ENCODE data around the gene INPP5D. TPM values are rescaled to one million over a fixed set of nuclear protein-coding genes. Genes with fewer than 3 reads are reported as not detected.

The INPP5D gene
- total RNA-seq, 1 experiment from 2014 or later: 12.7 TPM

GRCh38 chr2:233234996-233235395 lies 174.9 kb downstream of the INPP5D start:
- Histone ChIP-seq H4K20me1 (ENCODE audit: control insufficient read depth, insufficient read depth, insufficient read length) (no peaks in the 10 kb centered on the region), H4K5ac (ENCODE audit: insufficient read length, low read depth, low read length) (no peak overlapping the region), H3K27ac (ENCODE audit: insufficient read length, low read depth, low read length) (no peak overlapping the region), H2AFZ (ENCODE audit: low read length) (no peak overlapping the region), H3K9me3 (ENCODE audit: control insufficient read depth, low read depth, low read length) (no peaks in the 10 kb centered on the region), H2BK120ac (ENCODE audit: low read depth, low read length, poor library complexity, severe bottlenecking) (no peak overlapping the region), H4K91ac (ENCODE audit: insufficient read length, low read depth, low read length) (no peak overlapping the region), H3K4ac (ENCODE audit: low read depth, low read length) (no peak overlapping the region), H2BK20ac (ENCODE audit: low read depth, low read length, poor library complexity, severe bottlenecking) (no peak overlapping the region), H3K79me1 (ENCODE audit: insufficient read depth, low read depth, low read length, poor library complexity, severe bottlenecking) (no peaks in the 10 kb centered on the region), H3K56ac (ENCODE audit: insufficient read length, low read depth, low read length) (no peak overlapping the region), H2AK5ac (ENCODE audit: insufficient read length, low read length) (no peak overlapping the region), H3K9ac (ENCODE audit: extremely low read depth, insufficient read length, low read length) (no peak overlapping the region), H3T11ph (ENCODE audit: low read length) (no peak overlapping the region), H3K23ac (ENCODE audit: insufficient read length, low read depth, low read length) (no peak overlapping the region), H3K4me2 (ENCODE audit: insufficient read depth, insufficient read length, low read length) (no peak overlapping the region), H2BK15ac (ENCODE audit: low read depth, low read length) (no peak overlapping the region), H3K14ac (ENCODE audit: insufficient read depth, low read length) (no peak overlapping the region), H3K23me2 (ENCODE audit: insufficient read length, low read depth, low read length, poor library complexity, severe bottlenecking) (no peaks in the 10 kb centered on the region), H3K18ac (ENCODE audit: insufficient read length, low read depth, low read length) (no peak overlapping the region), H2BK12ac (ENCODE audit: insufficient read length, low read depth, low read length) (no peak overlapping the region), H4K8ac (replicated peaks; ENCODE audit: insufficient read length, low read depth, low read length) (no peak overlapping the region), H2BK5ac (ENCODE audit: insufficient read length, low read length) (no peak overlapping the region), H3K79me2 (ENCODE audit: insufficient read depth, low read length) (no peaks in the 10 kb centered on the region), H3K4me1 (ENCODE audit: insufficient read depth, low read length) (no peaks in the 10 kb centered on the region), H3K27me3 (ENCODE audit: insufficient read depth, low read length) (no peaks in the 10 kb centered on the region)
- H3K27me3 Mint-ChIP-seq (ENCODE audit: low read depth): 0 out of 2 replicates have a peak, but pooled peaks cover 1% of the 10 kb centered on the region
- H3K9me3 Mint-ChIP-seq: 0 out of 5 replicates have a peak, but pooled peaks cover 0 to 2% of the 10 kb centered on the region in 2 experiments
- WGBS (ENCODE audit: extremely low coverage, insufficient read length, low lambda C conversion rate): no CpG with 5 or more reads among the region's 3 CpGs
- H3K4me3 Mint-ChIP-seq: no peak overlapping the region
- TF ChIP-seq CTCF (conservative IDR thresholded peaks at IDR 0.05): no peak
- H3K4me1 Mint-ChIP-seq: no peaks in the 10 kb centered on the region
- no peak overlapping the region for H3K27ac Mint-ChIP-seq
- DNase-seq: no peak
- no peaks in the 10 kb centered on the region for H3K36me3 Mint-ChIP-seq (ENCODE audit: insufficient read depth in 1 of 3, low read depth in 3 of 3)
